Thyroid gland (tissue), 4 donors: ENCODE results near the gene FGD5. TPM values are rescaled to one million over a fixed set of nuclear protein-coding genes. Genes with fewer than 3 reads are reported as not detected.

Experiments used
- DNase-seq, 2 donors: peaks; one replicate each; pipeline ENCODE4 v3.0.0-alpha.2; 2019
- H3K27ac ChIP-seq, 3 donors: fragments of 200-600 bp; sonication (generic); 1 replicate in 2 of 3; 2 replicates in 1 of 3; pipeline ENCODE4 v1.5.1; 2016 to 2019; ENCODE audit warnings: mild to moderate bottlenecking in 1 of 3, moderate library complexity in 1 of 3
- H3K27me3 ChIP-seq: fragments of 200-600 bp; sonication (generic); one replicate; pipeline ENCODE4 v1.5.1; 2019
- H3K36me3 ChIP-seq, 2 donors: fragments of 200-600 bp; sonication (generic); one replicate each; pipeline ENCODE4 v1.5.1; 2016 to 2019
- H3K4me1 ChIP-seq, 2 donors: fragments of 200-600 bp; sonication (generic); one replicate each; pipeline ENCODE4 v1.5.1; 2017 to 2019
- H3K4me3 ChIP-seq, 3 donors: fragments of 200-600 bp; sonication (generic); replicated peaks in 1 of 3; 1 replicate in 2 of 3; 2 replicates in 1 of 3; pipeline ENCODE4 v1.5.1; 2016; ENCODE audit warnings: mild to moderate bottlenecking in 1 of 3
- H3K9me3 ChIP-seq: fragments of 200-600 bp; sonication (generic); one replicate; pipeline ENCODE4 v1.5.1; 2017
- POLR2A ChIP-seq, 2 donors: fragments of 450-650 bp; IDR thresholded peaks; one replicate each; pipeline ENCODE4 v1.6.1; 2017; ENCODE audit warnings: antibody characterized with exemption in 2 of 2, mild to moderate bottlenecking in 2 of 2, moderate library complexity in 1 of 2
- WGBS, 2 donors: methylation state at CpG; one replicate each; pipeline ENCODE4 v1.1.5; 2017; 5-methylcytosine and 5-hydroxymethylcytosine counted together
- intact Hi-C: fragments of 100-400 bp; cut with DNase I; formaldehyde crosslinking; loops from one replicate; pipeline ENCODE4 v1.15.1; 2023
- total RNA-seq, 4 donors: library from RNA; depleted of rRNA; stranded (reverse); fragments of >200 nt; gene quantifications; one replicate each; pipeline ENCODE4 v1.2.3, GENCODE V29; 2016
- TF ChIP-seq, protein P1 (sequence below), 6 experiments: fragments of 200-600 bp in 3 of 6; fragments of 450-650 bp in 3 of 6; sonication (generic) in 3 of 6; IDR thresholded peaks; one replicate each; pipeline ENCODE4 v1.5.1; 2016 to 2019; ENCODE audit warnings: antibody characterized with exemption in 6 of 6, mild to moderate bottlenecking in 2 of 6, inconsistent platforms in 1 of 6, moderate library complexity in 1 of 6

Gene FGD5
- total RNA-seq, 4 donors from 2014 or later, result 13.0 to 29.3 (median 17.4) TPM

DNA sequence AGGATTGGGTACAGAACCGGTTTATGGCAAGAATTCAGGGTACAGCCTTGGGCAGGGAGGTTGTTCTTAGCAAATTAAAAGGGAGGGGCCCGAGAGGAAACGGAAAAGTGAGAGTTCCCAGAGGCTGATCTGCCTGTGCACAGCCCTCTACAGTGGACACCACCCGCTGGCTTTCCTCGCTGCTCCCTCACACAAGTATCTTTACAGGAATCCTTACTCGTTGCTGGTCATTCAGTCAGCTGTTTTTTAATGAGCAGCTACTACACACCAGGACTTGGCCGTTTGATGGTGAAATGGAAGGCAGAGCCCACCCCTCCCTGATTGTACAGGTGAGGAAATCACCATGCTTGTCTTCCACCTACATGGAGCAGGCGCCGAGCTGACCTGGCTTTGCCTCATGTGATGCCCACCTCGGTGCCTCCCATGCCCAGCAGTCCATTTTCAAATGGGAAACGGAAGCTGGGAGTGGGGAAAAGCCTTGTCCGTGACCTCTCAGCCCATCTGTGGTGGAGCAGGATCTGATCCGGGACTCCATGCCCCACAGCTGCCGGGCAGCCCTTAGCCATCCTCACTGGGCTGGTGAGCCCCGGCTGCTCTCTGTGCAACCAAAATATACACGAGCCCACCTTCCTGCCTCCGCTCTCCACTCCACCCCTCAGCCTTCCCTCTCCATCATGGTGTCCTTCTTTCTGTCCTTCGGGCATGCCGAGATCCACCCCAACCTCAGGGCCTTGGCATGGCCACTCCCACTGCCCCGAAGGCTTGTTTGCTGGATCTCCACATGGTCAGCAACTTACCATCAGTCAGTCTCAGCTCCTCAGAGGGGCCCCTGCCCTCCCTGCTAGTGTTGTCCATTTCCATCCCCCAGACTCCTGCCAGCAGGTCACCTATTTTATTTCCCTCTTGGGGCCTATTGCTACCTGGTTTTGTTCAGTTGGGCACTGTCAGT is 33.3 kb upstream of the FGD5 start:
- 78 to 81% methylated on average over 20 of the region's 20 CpGs for WGBS, 2 donors
- Histone ChIP-seq H3K27me3 (no peaks in the 10 kb centered on the region), H3K4me3 (no peak overlapping the region), H3K4me1 (no peaks in the 10 kb centered on the region), H3K27ac (no peak overlapping the region), H3K9me3 (no peaks in the 10 kb centered on the region), H3K36me3 (no peaks in the 10 kb centered on the region)
- intact Hi-C loops, result no loop called here
- no peak for TF ChIP-seq POLR2A (IDR thresholded peaks at IDR 0.05)
- TF ChIP-seq, protein P1, sequence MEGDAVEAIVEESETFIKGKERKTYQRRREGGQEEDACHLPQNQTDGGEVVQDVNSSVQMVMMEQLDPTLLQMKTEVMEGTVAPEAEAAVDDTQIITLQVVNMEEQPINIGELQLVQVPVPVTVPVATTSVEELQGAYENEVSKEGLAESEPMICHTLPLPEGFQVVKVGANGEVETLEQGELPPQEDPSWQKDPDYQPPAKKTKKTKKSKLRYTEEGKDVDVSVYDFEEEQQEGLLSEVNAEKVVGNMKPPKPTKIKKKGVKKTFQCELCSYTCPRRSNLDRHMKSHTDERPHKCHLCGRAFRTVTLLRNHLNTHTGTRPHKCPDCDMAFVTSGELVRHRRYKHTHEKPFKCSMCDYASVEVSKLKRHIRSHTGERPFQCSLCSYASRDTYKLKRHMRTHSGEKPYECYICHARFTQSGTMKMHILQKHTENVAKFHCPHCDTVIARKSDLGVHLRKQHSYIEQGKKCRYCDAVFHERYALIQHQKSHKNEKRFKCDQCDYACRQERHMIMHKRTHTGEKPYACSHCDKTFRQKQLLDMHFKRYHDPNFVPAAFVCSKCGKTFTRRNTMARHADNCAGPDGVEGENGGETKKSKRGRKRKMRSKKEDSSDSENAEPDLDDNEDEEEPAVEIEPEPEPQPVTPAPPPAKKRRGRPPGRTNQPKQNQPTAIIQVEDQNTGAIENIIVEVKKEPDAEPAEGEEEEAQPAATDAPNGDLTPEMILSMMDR (IDR thresholded peaks at IDR 0.05), result no peak
- no peak for DNase-seq

DNA sequence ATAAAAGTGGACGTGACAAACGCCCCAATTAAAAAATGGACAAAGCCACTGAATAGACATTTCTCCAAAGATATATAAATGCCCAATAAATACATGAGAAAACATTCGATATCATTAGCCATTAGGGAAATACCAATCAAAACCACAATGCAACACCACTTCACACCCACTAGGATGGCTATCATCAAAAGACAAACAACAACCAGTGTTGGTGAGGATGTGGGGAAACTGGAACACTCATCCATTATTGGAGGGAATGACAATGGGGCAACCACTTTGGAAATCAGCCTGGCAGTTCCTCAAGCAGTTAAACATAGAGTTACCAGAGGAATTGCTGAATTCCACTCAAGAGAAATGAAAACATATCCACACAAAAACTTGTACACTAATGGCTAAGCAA is 32.4 kb upstream of the FGD5 start:
- Histone ChIP-seq H3K4me3 (no peak overlapping the region), H3K9me3 (no peaks in the 10 kb centered on the region), H3K27ac (no peak overlapping the region), H3K4me1 (no peaks in the 10 kb centered on the region), H3K27me3 (no peaks in the 10 kb centered on the region), H3K36me3 (no peaks in the 10 kb centered on the region)
- intact Hi-C loops, result no loop called here
- no peak for DNase-seq
- 94 to 96% methylated on average over 3 of the region's 3 CpGs for WGBS, 2 donors
- TF ChIP-seq POLR2A (IDR thresholded peaks at IDR 0.05), result no peak
- TF ChIP-seq, protein P1 (IDR thresholded peaks at IDR 0.05), result no peak

DNA sequence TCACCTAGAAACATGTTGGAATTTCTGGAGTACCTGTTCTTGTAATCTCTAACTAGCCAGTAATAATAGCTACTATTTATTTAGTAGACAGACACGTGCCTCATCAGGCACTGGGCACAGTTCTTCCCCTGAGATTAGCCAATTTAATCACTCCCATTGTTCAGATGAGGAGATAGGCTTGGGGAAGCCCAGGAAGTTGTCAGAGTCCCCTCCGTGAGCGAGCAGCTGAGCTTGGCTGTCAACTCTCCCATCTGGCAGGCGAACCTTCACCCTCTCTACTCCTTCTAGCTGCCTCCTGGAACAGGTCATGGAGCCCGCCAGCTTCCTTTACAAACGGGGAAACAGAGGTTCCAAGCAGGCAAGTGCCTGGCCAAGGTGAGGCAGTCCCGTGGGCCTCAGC is 31.1 kb upstream of the FGD5 start:
- intact Hi-C loops, result no loop called here
- Histone ChIP-seq H3K27ac (no peak overlapping the region), H3K36me3 (no peaks in the 10 kb centered on the region), H3K27me3 (no peaks in the 10 kb centered on the region), H3K4me1 (no peaks in the 10 kb centered on the region), H3K9me3 (no peaks in the 10 kb centered on the region), H3K4me3 (no peak overlapping the region)
- TF ChIP-seq, protein P1 (IDR thresholded peaks at IDR 0.05), result no peak
- no peak for TF ChIP-seq POLR2A (IDR thresholded peaks at IDR 0.05)
- 35 to 40% methylated on average over 6 to 7 of the region's 7 CpGs for WGBS, 2 donors
- no peak for DNase-seq

DNA sequence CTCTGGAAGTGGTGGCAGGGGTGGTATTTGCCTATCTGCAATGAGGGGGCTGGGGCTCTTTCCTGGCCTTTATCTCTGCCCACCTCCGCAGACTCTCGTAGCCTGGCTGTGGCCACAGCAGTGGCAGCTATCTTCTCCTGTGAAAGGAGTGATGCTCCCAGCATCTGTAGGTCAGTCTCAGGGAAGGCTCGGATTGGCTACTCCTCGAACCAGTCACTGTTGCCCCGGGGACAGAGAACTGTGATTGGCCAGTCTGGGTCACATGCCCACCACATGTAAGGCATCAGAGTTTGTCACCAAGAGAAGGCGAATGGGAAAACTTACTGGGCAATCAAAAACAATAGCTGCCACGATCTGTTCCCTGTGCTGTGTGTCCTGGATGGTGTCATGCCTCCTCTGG is 30.1 kb upstream of the FGD5 start:
- H3K9me3 ChIP-seq, result no peaks in the 10 kb centered on the region
- 90 to 95% methylated on average over 6 to 7 of the region's 7 CpGs for WGBS, 2 donors
- peaks cover 0 to 4% of the 10 kb centered on the region in 2 donors for H3K4me1 ChIP-seq
- DNase-seq, result no peak
- no peak overlapping the region for H3K4me3 ChIP-seq
- no peaks in the 10 kb centered on the region for H3K36me3 ChIP-seq
- no peaks in the 10 kb centered on the region for H3K27me3 ChIP-seq
- TF ChIP-seq, protein P1 (IDR thresholded peaks at IDR 0.05), result no peak
- no peak for TF ChIP-seq POLR2A (IDR thresholded peaks at IDR 0.05)
- H3K27ac ChIP-seq, result no peak overlapping the region
- intact Hi-C loops, result no loop called here

DNA sequence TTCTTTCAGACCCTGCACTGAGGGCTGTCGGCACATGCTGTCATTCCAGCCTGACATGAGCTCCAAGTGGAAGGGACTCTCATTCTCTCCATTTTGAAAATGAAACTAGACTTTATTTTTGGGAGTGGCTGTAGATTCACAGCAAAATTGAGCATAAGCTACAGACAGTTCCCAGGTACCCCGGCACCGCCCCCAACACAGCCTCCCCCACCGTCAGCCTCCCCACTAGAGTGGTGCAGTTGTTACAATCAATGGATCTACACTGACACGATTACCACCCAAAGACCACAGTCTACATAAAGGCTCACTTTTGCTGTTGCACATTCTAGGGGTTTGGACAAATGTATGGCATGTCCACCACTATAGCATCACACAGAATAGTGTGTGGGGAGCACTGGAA is 29.5 kb upstream of the FGD5 start:
- H3K36me3 ChIP-seq, result no peaks in the 10 kb centered on the region
- intact Hi-C loops, result no loop called here
- DNase-seq, result no peak
- TF ChIP-seq POLR2A (IDR thresholded peaks at IDR 0.05), result no peak
- no peaks in the 10 kb centered on the region for H3K27me3 ChIP-seq
- 70% methylated on average over 5 of the region's 5 CpGs for WGBS, 2 donors
- no peak overlapping the region for H3K4me3 ChIP-seq
- H3K9me3 ChIP-seq, result no peaks in the 10 kb centered on the region
- H3K27ac ChIP-seq, result no peak overlapping the region
- peaks cover 0 to 7% of the 10 kb centered on the region in 2 donors for H3K4me1 ChIP-seq
